HG02642 (cell line): ENCODE measurements around the gene VOPP1.

Source experiments
- ATAC-seq: cut with Tn5 transposase; IDR thresholded peaks from one replicate; pipeline ENCODE4 v1.9.1; 2021; ENCODE audit warnings: mild to moderate bottlenecking; ENCODE audit not compliant: unreplicated experiment, poor library complexity

VOPP1 gene

GRCh38 chr7:55557666-55558188 is 14.6 kb downstream of the VOPP1 start:
- ATAC-seq: peak; percentile 85

- no peak for ATAC-seq
These were observed 15.8 kb downstream of the VOPP1 start for GRCh38 chr7:55556492-55556891.

GRCh38 chr7:55556031-55556430 is 16.3 kb downstream of the VOPP1 start:
- no peak for ATAC-seq

GRCh38 chr7:55555160-55555559 is 17.1 kb downstream of the VOPP1 start:
- ATAC-seq: no peak

- no peak for ATAC-seq
These were observed 18.3 kb downstream of the VOPP1 start for GRCh38 chr7:55554038-55554437.

GRCh38 chr7:55553024-55553345 is 19.3 kb downstream of the VOPP1 start:
- ATAC-seq: no peak

GRCh38 chr7:55552320-55553023 is 19.8 kb downstream of the VOPP1 start:
- ATAC-seq: no peak

GRCh38 chr7:55550841-55551537 is 21.3 kb downstream of the VOPP1 start:
- ATAC-seq: no peak

GRCh38 chr7:55550010-55550663 is 22.2 kb downstream of the VOPP1 start:
- no peak for ATAC-seq

GRCh38 chr7:55549457-55549856 is 22.8 kb downstream of the VOPP1 start:
- ATAC-seq: peak; percentile 41

- ATAC-seq: peak; percentile 50
These were observed 24.0 kb downstream of the VOPP1 start for GRCh38 chr7:55548295-55548731.

GRCh38 chr7:55546814-55547213 is 25.5 kb downstream of the VOPP1 start:
- ATAC-seq: peak; percentile 29

GRCh38 chr7:55545496-55545895 is 26.8 kb downstream of the VOPP1 start:
- ATAC-seq: no peak

- no peak for ATAC-seq
These were observed 32.0 kb downstream of the VOPP1 start for GRCh38 chr7:55540226-55540858.

- ATAC-seq: no peak
These were observed 32.9 kb downstream of the VOPP1 start for GRCh38 chr7:55539380-55539779.

- ATAC-seq: no peak
These were observed 33.8 kb downstream of the VOPP1 start for GRCh38 chr7:55538538-55538937.

GRCh38 chr7:55537458-55537990 is 34.8 kb downstream of the VOPP1 start:
- ATAC-seq: no peak

- no peak for ATAC-seq
These were observed 35.5 kb downstream of the VOPP1 start for GRCh38 chr7:55536619-55537457.

- no peak for ATAC-seq
These were observed 36.7 kb downstream of the VOPP1 start for GRCh38 chr7:55535617-55536016.
